Liver (tissue), 9 donors: ENCODE results near the gene GGT6. TPM values are rescaled to one million over a fixed set of nuclear protein-coding genes. Genes with fewer than 3 reads are reported as not detected.

ENCODE experiments used
- DNase-seq: peaks from one replicate; pipeline ENCODE4 v3.0.0-alpha.2; 2017; ENCODE audit warnings: low spot score
- H3K27ac ChIP-seq, 2 donors: one replicate each; pipeline ENCODE4 v1.7.0; 2013; ENCODE audit warnings: inconsistent platforms in 2 of 2, low read length in 2 of 2, control low read depth in 1 of 2, low read depth in 1 of 2, mild to moderate bottlenecking in 1 of 2
- H3K27me3 ChIP-seq, 4 donors: one replicate each; pipeline versions ENCODE4 v1.6.1 to v1.7.0; 2013; ENCODE audit warnings: low read length in 3 of 4, inconsistent platforms in 1 of 4, mild to moderate bottlenecking in 1 of 4, moderate library complexity in 1 of 4; ENCODE audit not compliant: control insufficient read depth in 4 of 4, insufficient read depth in 4 of 4
- H3K36me3 ChIP-seq, 4 donors: one replicate each; pipeline versions ENCODE4 v1.6.1 to v1.7.0; 2013; ENCODE audit warnings: low read length in 3 of 4, mild to moderate bottlenecking in 3 of 4, low read depth in 1 of 4, moderate library complexity in 1 of 4; ENCODE audit not compliant: control insufficient read depth in 4 of 4, insufficient read depth in 3 of 4
- H3K4me1 ChIP-seq, 4 donors: one replicate each; pipeline versions ENCODE4 v1.6.1 to v1.7.0; 2013; ENCODE audit warnings: low read length in 3 of 4, mild to moderate bottlenecking in 3 of 4, moderate library complexity in 1 of 4; ENCODE audit not compliant: control insufficient read depth in 4 of 4, insufficient read depth in 4 of 4
- H3K4me3 ChIP-seq, 3 donors: one replicate each; pipeline versions ENCODE4 v1.6.1 to v1.7.0; 2013; ENCODE audit warnings: low read length in 3 of 3, control low read depth in 1 of 3, low read depth in 1 of 3, mild to moderate bottlenecking in 1 of 3
- H3K9ac ChIP-seq, 2 donors: one replicate each; pipeline ENCODE4 v1.7.0; 2013; ENCODE audit warnings: low read length in 2 of 2, mild to moderate bottlenecking in 2 of 2, moderate library complexity in 2 of 2, control low read depth in 1 of 2, low read depth in 1 of 2
- H3K9me3 ChIP-seq, 4 donors: one replicate each; pipeline versions ENCODE4 v1.6.1 to v1.7.0; 2013; ENCODE audit warnings: low read length in 3 of 4; ENCODE audit not compliant: control insufficient read depth in 4 of 4
- FOXA1 ChIP-seq: IDR thresholded peaks from 2 replicates; pipeline ENCODE4 v1.6.1; 2016; ENCODE audit warnings: antibody characterized with exemption
- HNF4A ChIP-seq, 2 donors: conservative IDR thresholded peaks; 2 replicates each; pipeline ENCODE4 v1.6.1; 2016; ENCODE audit warnings: antibody characterized with exemption in 2 of 2, mild to moderate bottlenecking in 2 of 2
- NR2F2 ChIP-seq: IDR thresholded peaks from 2 replicates; pipeline ENCODE4 v1.6.1; 2016; ENCODE audit warnings: antibody characterized with exemption
- RXRA ChIP-seq, 2 donors: IDR thresholded peaks; 2 replicates each; pipeline ENCODE4 v1.6.1; 2017 to 2018; ENCODE audit warnings: antibody characterized with exemption in 2 of 2, mild to moderate bottlenecking in 1 of 2
- WGBS: extraction: QIAGEN DNeasy Blood & Tissue Kit; methylation state at CpG from one replicate; pipeline ENCODE4 v1.1.7; 2013; 5-methylcytosine and 5-hydroxymethylcytosine counted together
- polyA plus RNA-seq, 2 donors: library from polyadenylated mRNA; stranded (reverse) in 1 of 2; unstranded in 1 of 2; fragments of 200-250 nt in 1 of 2; fragments of >200 nt in 1 of 2; fragmentation: Nextera tagmentation in 1 of 2; extraction: Ambion mirVana in 1 of 2; gene quantifications; one replicate each; pipeline versions ENCODE4 v1.2.1 to v1.2.3, GENCODE V29; 2013 to 2015
- total RNA-seq, 2 donors: library from RNA; depleted of rRNA; stranded (reverse); fragments of >200 nt; gene quantifications; one replicate each; pipeline ENCODE4 v1.2.3, GENCODE V29; 2014
- TF ChIP-seq, protein P1 (sequence below): IDR thresholded peaks from 2 replicates; pipeline ENCODE4 v1.6.1; 2016; ENCODE audit warnings: antibody characterized with exemption
- TF ChIP-seq, protein P2 (sequence below): IDR thresholded peaks from 2 replicates; pipeline ENCODE4 v1.6.1; 2016; ENCODE audit warnings: antibody characterized with exemption, mild to moderate bottlenecking
- donor health status: healthy.
- donor health status: healthy.
- donor health status: healthy.
- donor health status: healthy.
- donor health status: healthy.

Gene GGT6
- total and polyA plus RNA-seq, 4 donors = 0.19 to 1.1 (median 0.53) TPM

DNA sequence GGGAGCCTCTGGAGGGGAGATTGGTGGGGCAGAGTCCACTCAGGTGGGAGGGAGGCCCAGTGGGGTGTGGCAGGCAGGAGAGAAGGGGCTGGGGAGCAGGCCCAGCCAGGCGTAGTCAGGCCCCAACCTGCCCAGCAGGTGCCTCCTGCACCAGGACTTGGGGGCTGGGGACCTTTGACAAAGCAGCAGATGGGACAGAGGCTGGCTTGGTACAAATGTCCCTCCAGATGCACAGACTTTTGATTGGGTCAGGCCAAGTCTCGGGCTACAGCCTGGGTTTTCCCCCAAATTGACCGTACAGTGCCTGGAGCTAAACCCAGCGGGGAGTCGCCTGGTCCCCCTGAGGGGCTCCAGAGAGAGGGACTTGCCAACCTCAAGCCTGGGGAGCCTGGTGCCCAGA is 411 bp downstream of the GGT6 start:
- Histone ChIP-seq H3K27ac (no peak overlapping the region), H3K36me3 (no peaks in the 10 kb centered on the region), H3K4me1 (peaks cover 2 to 11% (median 5%) of the 10 kb centered on the region in 4 donors), H3K9me3 (no peaks in the 10 kb centered on the region), H3K4me3 (no peak overlapping the region), H3K9ac (no peak overlapping the region), H3K27me3 (no peaks in the 10 kb centered on the region)
- WGBS = 91% methylated on average over 5 of the region's 5 CpGs
- DNase-seq = no peak
- no peak for TF ChIP-seq NR2F2

DNA sequence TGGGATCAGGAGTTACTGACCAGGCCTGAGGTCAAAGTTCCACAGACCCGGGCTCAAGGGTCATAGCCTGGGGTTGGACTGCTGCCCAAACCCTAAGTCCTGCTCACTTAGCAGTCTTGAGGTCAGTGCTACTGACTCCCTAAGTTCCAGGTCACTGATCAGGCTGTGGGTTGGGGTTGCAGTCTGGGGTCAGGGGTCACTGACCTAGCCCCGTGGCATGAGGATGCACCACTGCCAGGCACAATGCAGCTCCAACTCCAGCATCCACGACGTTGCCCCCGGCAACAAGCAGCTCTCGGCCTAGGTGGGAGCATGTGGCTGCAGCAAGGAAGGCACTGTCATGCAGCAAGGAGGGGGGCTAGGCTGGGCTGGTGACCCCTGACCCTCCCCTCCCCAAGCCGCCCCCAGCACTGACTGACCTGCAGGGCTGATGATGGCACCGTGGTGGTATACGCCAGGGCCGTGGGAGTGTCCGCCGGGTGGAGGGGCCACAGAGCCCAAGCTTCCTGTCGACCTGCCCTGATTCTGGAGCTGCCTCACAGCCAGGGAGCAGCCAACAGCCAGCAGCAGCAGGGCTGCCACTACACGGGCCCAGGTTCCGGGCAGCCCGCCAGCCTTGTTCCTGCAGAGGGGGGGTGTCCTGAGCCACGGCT is 1.1 kb downstream of the GGT6 start:
- no peaks in the 10 kb centered on the region for H3K36me3 ChIP-seq
- no peaks in the 10 kb centered on the region for H3K27me3 ChIP-seq
- no peaks in the 10 kb centered on the region for H3K9me3 ChIP-seq
- peaks cover 2 to 17% (median 9%) of the 10 kb centered on the region in 4 donors for H3K4me1 ChIP-seq
- no peak for DNase-seq
- H3K4me3 ChIP-seq = no peak overlapping the region
- H3K9ac ChIP-seq = no peak overlapping the region
- 63% methylated on average over 17 of the region's 17 CpGs for WGBS
- peak; percentile 44 to 82 for TF ChIP-seq HNF4A (conservative IDR thresholded peaks at IDR 0.05)
- TF ChIP-seq RXRA (IDR thresholded peaks at IDR 0.05) = peak; percentile 5 to 68
- TF ChIP-seq, protein P1, sequence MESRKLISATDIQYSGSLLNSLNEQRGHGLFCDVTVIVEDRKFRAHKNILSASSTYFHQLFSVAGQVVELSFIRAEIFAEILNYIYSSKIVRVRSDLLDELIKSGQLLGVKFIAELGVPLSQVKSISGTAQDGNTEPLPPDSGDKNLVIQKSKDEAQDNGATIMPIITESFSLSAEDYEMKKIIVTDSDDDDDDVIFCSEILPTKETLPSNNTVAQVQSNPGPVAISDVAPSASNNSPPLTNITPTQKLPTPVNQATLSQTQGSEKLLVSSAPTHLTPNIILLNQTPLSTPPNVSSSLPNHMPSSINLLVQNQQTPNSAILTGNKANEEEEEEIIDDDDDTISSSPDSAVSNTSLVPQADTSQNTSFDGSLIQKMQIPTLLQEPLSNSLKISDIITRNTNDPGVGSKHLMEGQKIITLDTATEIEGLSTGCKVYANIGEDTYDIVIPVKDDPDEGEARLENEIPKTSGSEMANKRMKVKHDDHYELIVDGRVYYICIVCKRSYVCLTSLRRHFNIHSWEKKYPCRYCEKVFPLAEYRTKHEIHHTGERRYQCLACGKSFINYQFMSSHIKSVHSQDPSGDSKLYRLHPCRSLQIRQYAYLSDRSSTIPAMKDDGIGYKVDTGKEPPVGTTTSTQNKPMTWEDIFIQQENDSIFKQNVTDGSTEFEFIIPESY = no peak
- TF ChIP-seq NR2F2 = peak; percentile 67
- H3K27ac ChIP-seq = no peak overlapping the region

DNA sequence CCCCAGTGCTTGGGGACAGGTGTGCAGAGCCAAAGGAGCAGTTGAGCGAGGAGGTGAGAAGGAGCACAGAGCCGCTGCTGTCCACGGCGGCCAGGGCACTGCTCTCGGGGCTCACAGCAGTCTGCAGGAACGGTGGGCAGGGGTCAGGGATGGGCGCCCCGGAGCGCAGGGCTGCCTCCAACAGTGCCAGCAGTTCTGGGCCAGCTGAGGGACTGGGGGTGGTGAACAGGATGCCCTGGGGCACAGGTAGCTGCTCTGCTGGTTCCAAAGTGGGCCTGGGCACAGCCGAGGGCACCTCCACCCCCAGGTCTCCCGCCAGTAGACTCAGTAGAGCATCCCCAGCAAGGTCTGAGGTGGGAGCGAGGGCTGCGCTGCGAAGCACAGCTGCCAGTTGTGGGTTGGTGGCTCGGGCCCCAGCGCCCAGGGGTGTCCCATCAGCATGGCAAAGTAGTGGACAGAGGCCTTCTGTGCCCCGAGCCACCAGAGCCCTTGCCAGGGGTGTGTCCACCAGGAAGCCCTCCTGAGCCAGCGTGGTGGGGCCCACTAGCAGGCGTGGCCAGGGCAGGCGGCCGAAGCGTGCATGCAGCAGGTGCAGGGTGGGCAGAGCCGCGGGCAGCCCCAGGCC is 1.9 kb downstream of the GGT6 start:
- no peaks in the 10 kb centered on the region for H3K9me3 ChIP-seq
- H3K27me3 ChIP-seq = no peaks in the 10 kb centered on the region
- H3K4me3 ChIP-seq = no peak overlapping the region
- no peak for DNase-seq
- no peak overlapping the region for H3K9ac ChIP-seq
- TF ChIP-seq, protein P2, sequence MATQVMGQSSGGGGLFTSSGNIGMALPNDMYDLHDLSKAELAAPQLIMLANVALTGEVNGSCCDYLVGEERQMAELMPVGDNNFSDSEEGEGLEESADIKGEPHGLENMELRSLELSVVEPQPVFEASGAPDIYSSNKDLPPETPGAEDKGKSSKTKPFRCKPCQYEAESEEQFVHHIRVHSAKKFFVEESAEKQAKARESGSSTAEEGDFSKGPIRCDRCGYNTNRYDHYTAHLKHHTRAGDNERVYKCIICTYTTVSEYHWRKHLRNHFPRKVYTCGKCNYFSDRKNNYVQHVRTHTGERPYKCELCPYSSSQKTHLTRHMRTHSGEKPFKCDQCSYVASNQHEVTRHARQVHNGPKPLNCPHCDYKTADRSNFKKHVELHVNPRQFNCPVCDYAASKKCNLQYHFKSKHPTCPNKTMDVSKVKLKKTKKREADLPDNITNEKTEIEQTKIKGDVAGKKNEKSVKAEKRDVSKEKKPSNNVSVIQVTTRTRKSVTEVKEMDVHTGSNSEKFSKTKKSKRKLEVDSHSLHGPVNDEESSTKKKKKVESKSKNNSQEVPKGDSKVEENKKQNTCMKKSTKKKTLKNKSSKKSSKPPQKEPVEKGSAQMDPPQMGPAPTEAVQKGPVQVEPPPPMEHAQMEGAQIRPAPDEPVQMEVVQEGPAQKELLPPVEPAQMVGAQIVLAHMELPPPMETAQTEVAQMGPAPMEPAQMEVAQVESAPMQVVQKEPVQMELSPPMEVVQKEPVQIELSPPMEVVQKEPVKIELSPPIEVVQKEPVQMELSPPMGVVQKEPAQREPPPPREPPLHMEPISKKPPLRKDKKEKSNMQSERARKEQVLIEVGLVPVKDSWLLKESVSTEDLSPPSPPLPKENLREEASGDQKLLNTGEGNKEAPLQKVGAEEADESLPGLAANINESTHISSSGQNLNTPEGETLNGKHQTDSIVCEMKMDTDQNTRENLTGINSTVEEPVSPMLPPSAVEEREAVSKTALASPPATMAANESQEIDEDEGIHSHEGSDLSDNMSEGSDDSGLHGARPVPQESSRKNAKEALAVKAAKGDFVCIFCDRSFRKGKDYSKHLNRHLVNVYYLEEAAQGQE = no peak
- TF ChIP-seq FOXA1 = no peak
- TF ChIP-seq NR2F2 = no peak
- H3K27ac ChIP-seq = no peak overlapping the region
- H3K4me1 ChIP-seq = peaks cover 2 to 25% (median 12%) of the 10 kb centered on the region in 4 donors
- WGBS = 91% methylated on average over 24 of the region's 24 CpGs
- H3K36me3 ChIP-seq = peaks cover 0 to 3% (median 0%) of the 10 kb centered on the region in 4 donors
